Erythroblast (primary cell): Measurements from ENCODE around the gene PCBP3.

Experiments used
- GATA1 ChIP-seq: IDR thresholded peaks from 2 replicates; pipeline ENCODE4 v1.6.1; 2011; ENCODE audit warnings: low read depth, mild to moderate bottlenecking, control low read depth, low read length, moderate library complexity
- POLR2A ChIP-seq: IDR thresholded peaks from 2 replicates; pipeline ENCODE4 v1.6.1; 2011; ENCODE audit warnings: mild to moderate bottlenecking, low read length

- no peak for TF ChIP-seq POLR2A
- no peak for TF ChIP-seq GATA1
Observed at GRCh38 chr21:45973475-45974072, 330.0 kb downstream of the PCBP3 start.
